H9 (cell line): Measurements from ENCODE around the gene XPA. TPM values are rescaled to one million over a fixed set of nuclear protein-coding genes. Genes with fewer than 3 reads are reported as not detected.

ENCODE experiments used
- DNase-seq: peaks from one replicate; pipeline ENCODE4 v3.0.0-alpha.2; 2017
- H2AFZ ChIP-seq: one replicate; pipeline ENCODE4 v1.6.1; 2013; ENCODE audit warnings: mild to moderate bottlenecking, low read length, control low read depth, moderate library complexity
- H2AK5ac ChIP-seq: 2 replicates; pipeline ENCODE4 v1.6.1; 2013; ENCODE audit warnings: low read length, control low read depth, mixed read lengths; ENCODE audit not compliant: insufficient read length
- H2BK120ac ChIP-seq: one replicate; pipeline ENCODE4 v1.6.1; 2013; ENCODE audit warnings: low read depth, mild to moderate bottlenecking, low read length, control low read depth, inconsistent platforms; ENCODE audit not compliant: poor library complexity, severe bottlenecking
- H2BK12ac ChIP-seq: 2 replicates; pipeline ENCODE4 v1.6.1; 2013; ENCODE audit warnings: low read length, control low read depth, mixed read lengths, low read depth; ENCODE audit not compliant: insufficient read length
- H2BK15ac ChIP-seq: 2 replicates; pipeline ENCODE4 v1.6.1; 2013; ENCODE audit warnings: low read depth, low read length, control low read depth
- H2BK20ac ChIP-seq: one replicate; pipeline ENCODE4 v1.6.1; 2013; ENCODE audit warnings: low read depth, mild to moderate bottlenecking, low read length, control low read depth, inconsistent platforms; ENCODE audit not compliant: poor library complexity, severe bottlenecking
- H2BK5ac ChIP-seq: 2 replicates; pipeline ENCODE4 v1.6.1; 2013; ENCODE audit warnings: low read length, control low read depth, mixed read lengths; ENCODE audit not compliant: insufficient read length
- H3K14ac ChIP-seq: 2 replicates; pipeline ENCODE4 v1.6.1; 2013; ENCODE audit warnings: low read length, control low read depth; ENCODE audit not compliant: insufficient read depth
- H3K18ac ChIP-seq: 2 replicates; pipeline ENCODE4 v1.6.1; 2013; ENCODE audit warnings: low read depth, mild to moderate bottlenecking, mixed read lengths, low read length, control low read depth; ENCODE audit not compliant: insufficient read length
- H3K23ac ChIP-seq: 2 replicates; pipeline ENCODE4 v1.6.1; 2013; ENCODE audit warnings: low read length, control low read depth, mixed read lengths, low read depth; ENCODE audit not compliant: insufficient read length
- H3K23me2 ChIP-seq: 2 replicates; pipeline ENCODE4 v1.6.1; 2013; ENCODE audit warnings: low read depth, mild to moderate bottlenecking, mixed read lengths, low read length, control low read depth; ENCODE audit not compliant: insufficient read length, poor library complexity, severe bottlenecking
- H3K27ac ChIP-seq: 2 replicates; pipeline ENCODE4 v1.5.1; 2013; ENCODE audit warnings: low read length, control low read depth, mixed read lengths, low read depth; ENCODE audit not compliant: insufficient read length
- H3K27me3 ChIP-seq: 2 replicates; pipeline ENCODE4 v1.6.1; 2013; ENCODE audit warnings: low read length, control low read depth, inconsistent platforms; ENCODE audit not compliant: insufficient read depth
- H3K4ac ChIP-seq: 2 replicates; pipeline ENCODE4 v1.6.1; 2013; ENCODE audit warnings: low read depth, mild to moderate bottlenecking, control low read depth, inconsistent platforms, low read length, moderate library complexity
- H3K4me1 ChIP-seq: 2 replicates; pipeline ENCODE4 v1.6.1; 2013; ENCODE audit warnings: low read length, control low read depth, inconsistent platforms; ENCODE audit not compliant: insufficient read depth
- H3K4me2 ChIP-seq: 2 replicates; pipeline ENCODE4 v1.6.1; 2013; ENCODE audit warnings: low read length, control low read depth, mixed read lengths; ENCODE audit not compliant: insufficient read length, insufficient read depth
- H3K56ac ChIP-seq: 2 replicates; pipeline ENCODE4 v1.6.1; 2013; ENCODE audit warnings: low read depth, mild to moderate bottlenecking, mixed read lengths, low read length, control low read depth; ENCODE audit not compliant: insufficient read length
- H3K79me1 ChIP-seq: 2 replicates; pipeline ENCODE4 v1.6.1; 2013; ENCODE audit warnings: low read depth, mild to moderate bottlenecking, moderate library complexity, low read length, control low read depth, inconsistent platforms; ENCODE audit not compliant: insufficient read depth, poor library complexity, severe bottlenecking
- H3K79me2 ChIP-seq: 2 replicates; pipeline ENCODE4 v1.6.1; 2013; ENCODE audit warnings: low read length, control low read depth, inconsistent platforms; ENCODE audit not compliant: insufficient read depth
- H3K9ac ChIP-seq: 2 replicates; pipeline ENCODE4 v1.6.1; 2013; ENCODE audit warnings: low read length, control low read depth, mixed read lengths; ENCODE audit not compliant: insufficient read length; ENCODE audit errors: extremely low read depth
- H3K9me3 ChIP-seq: one replicate; pipeline ENCODE4 v1.6.1; 2013; ENCODE audit warnings: low read depth, low read length, inconsistent platforms; ENCODE audit not compliant: control insufficient read depth
- H3T11ph ChIP-seq: one replicate; pipeline ENCODE4 v1.6.1; 2013; ENCODE audit warnings: mild to moderate bottlenecking, low read length, control low read depth, inconsistent platforms
- H4K20me1 ChIP-seq: one replicate; pipeline ENCODE4 v1.6.1; 2013; ENCODE audit not compliant: control insufficient read depth, insufficient read length, insufficient read depth
- H4K5ac ChIP-seq: 2 replicates; pipeline ENCODE4 v1.6.1; 2013; ENCODE audit warnings: low read depth, mild to moderate bottlenecking, mixed read lengths, low read length, control low read depth; ENCODE audit not compliant: insufficient read length
- H4K8ac ChIP-seq: replicated peaks from 2 replicates; pipeline ENCODE4 v1.6.1; 2013; ENCODE audit warnings: low read length, control low read depth, mixed read lengths, low read depth; ENCODE audit not compliant: insufficient read length
- H4K91ac ChIP-seq: 2 replicates; pipeline ENCODE4 v1.6.1; 2013; ENCODE audit warnings: low read depth, mild to moderate bottlenecking, moderate library complexity, mixed read lengths, low read length, control low read depth; ENCODE audit not compliant: insufficient read length
- H3K27ac Mint-ChIP-seq, 3 experiments: 2 replicates in 2 of 3; 3 replicates in 1 of 3; pipeline ENCODE4 v1.8.0; 2020 to 2021; ENCODE audit warnings: mixed read lengths in 3 of 3, mild to moderate bottlenecking in 1 of 3, moderate library complexity in 1 of 3
- H3K27me3 Mint-ChIP-seq: 2 replicates; pipeline ENCODE4 v1.8.0; 2021; ENCODE audit warnings: low read depth, mild to moderate bottlenecking, moderate library complexity, mixed read lengths
- H3K36me3 Mint-ChIP-seq, 3 experiments: 2 replicates in 2 of 3; 3 replicates in 1 of 3; pipeline ENCODE4 v1.8.0; 2020 to 2021; ENCODE audit warnings: low read depth in 3 of 3, mixed read lengths in 3 of 3; ENCODE audit not compliant: insufficient read depth in 1 of 3
- H3K4me1 Mint-ChIP-seq, 2 experiments: 2 replicates each; pipeline ENCODE4 v1.8.0; 2020; ENCODE audit warnings: mixed read lengths in 2 of 2
- H3K4me3 Mint-ChIP-seq, 2 experiments: 2 replicates in 1 of 2; 3 replicates in 1 of 2; pipeline ENCODE4 v1.8.0; 2020 to 2021; ENCODE audit warnings: mild to moderate bottlenecking in 2 of 2, mixed read lengths in 2 of 2, moderate library complexity in 1 of 2
- H3K9me3 Mint-ChIP-seq, 2 experiments: 2 replicates in 1 of 2; 3 replicates in 1 of 2; pipeline ENCODE4 v1.8.0; 2020; ENCODE audit warnings: mild to moderate bottlenecking in 2 of 2, mixed read lengths in 2 of 2, moderate library complexity in 1 of 2
- WGBS: extraction: QIAGEN DNeasy Blood & Tissue Kit; methylation state at CpG from one replicate; pipeline ENCODE4 v1.1.7; 2013; ENCODE audit warnings: missing lambda C conversion rate, low lambda C conversion rate, mixed read lengths; ENCODE audit not compliant: insufficient read length; ENCODE audit errors: extremely low coverage; 5-methylcytosine and 5-hydroxymethylcytosine counted together
- total RNA-seq: library from RNA; stranded (reverse); gene quantifications from 2 replicates; pipeline ENCODE4 v1.2.1, GENCODE V29; 2021
- TF ChIP-seq, protein P1 (sequence below): fragments of 200-600 bp; sonication (generic); conservative IDR thresholded peaks from 3 replicates; pipeline ENCODE4 v1.8.0; 2021; ENCODE audit warnings: antibody characterized with exemption, mild to moderate bottlenecking

The XPA gene
- total RNA-seq, 1 experiment from 2014 or later: 6.6 TPM

DNA sequence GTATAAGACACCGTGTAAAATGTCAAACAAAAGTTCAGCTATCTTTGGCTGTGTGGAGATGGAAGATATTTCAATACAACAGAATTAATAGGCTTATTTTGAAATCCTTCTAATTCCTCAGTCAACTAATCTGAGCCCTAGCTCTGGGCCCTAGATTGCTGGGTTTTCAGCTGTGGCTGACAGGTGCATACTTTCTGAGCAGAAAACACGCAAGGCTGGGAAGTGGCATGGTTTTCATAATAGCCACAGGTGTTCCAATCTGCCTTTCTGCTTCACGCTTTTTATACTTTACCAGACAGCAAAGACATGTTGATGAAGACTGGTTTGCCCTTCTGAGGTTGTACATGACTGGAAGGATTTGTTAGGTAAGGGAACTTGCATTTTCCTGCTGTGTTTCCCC lies 20.7 kb upstream of the XPA start:
- no peak overlapping the region for H3K23ac ChIP-seq
- H2BK20ac ChIP-seq: no peak overlapping the region
- H3K27ac Mint-ChIP-seq: no peak overlapping the region
- TF ChIP-seq, protein P1, sequence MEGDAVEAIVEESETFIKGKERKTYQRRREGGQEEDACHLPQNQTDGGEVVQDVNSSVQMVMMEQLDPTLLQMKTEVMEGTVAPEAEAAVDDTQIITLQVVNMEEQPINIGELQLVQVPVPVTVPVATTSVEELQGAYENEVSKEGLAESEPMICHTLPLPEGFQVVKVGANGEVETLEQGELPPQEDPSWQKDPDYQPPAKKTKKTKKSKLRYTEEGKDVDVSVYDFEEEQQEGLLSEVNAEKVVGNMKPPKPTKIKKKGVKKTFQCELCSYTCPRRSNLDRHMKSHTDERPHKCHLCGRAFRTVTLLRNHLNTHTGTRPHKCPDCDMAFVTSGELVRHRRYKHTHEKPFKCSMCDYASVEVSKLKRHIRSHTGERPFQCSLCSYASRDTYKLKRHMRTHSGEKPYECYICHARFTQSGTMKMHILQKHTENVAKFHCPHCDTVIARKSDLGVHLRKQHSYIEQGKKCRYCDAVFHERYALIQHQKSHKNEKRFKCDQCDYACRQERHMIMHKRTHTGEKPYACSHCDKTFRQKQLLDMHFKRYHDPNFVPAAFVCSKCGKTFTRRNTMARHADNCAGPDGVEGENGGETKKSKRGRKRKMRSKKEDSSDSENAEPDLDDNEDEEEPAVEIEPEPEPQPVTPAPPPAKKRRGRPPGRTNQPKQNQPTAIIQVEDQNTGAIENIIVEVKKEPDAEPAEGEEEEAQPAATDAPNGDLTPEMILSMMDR: no peak
- no peak overlapping the region for H4K91ac ChIP-seq
- H3K4me1 ChIP-seq: no peaks in the 10 kb centered on the region
- H3K18ac ChIP-seq: no peak overlapping the region
- H3K79me1 ChIP-seq: no peaks in the 10 kb centered on the region
- H3K27me3 Mint-ChIP-seq: peaks cover 29% of the 10 kb centered on the region
- no peak overlapping the region for H2BK120ac ChIP-seq
- H2BK15ac ChIP-seq: no peak overlapping the region
- H2AFZ ChIP-seq: no peak overlapping the region
- peaks cover 0 to 4% of the 10 kb centered on the region in 2 experiments; a peak in 3 of 5 replicates for H3K9me3 Mint-ChIP-seq
- peaks cover 4 to 8% of the 10 kb centered on the region in 2 experiments; a peak in 3 of 4 replicates for H3K4me1 Mint-ChIP-seq
- no peak overlapping the region for H2BK5ac ChIP-seq
- no peak for DNase-seq
- 0 out of 7 replicates have a peak, but pooled peaks cover 0 to 3% (median 0%) of the 10 kb centered on the region in 3 experiments for H3K36me3 Mint-ChIP-seq
- no CpG with 5 or more reads among the region's 3 CpGs for WGBS
- no peak overlapping the region for H3K56ac ChIP-seq
- H4K5ac ChIP-seq: no peak overlapping the region
- H4K20me1 ChIP-seq: no peaks in the 10 kb centered on the region
- no peak overlapping the region for H3K4me3 Mint-ChIP-seq
- no peak overlapping the region for H3T11ph ChIP-seq
- H3K23me2 ChIP-seq: no peaks in the 10 kb centered on the region
- no peaks in the 10 kb centered on the region for H3K79me2 ChIP-seq
- H4K8ac ChIP-seq: no peak overlapping the region
- H2BK12ac ChIP-seq: no peak overlapping the region
- no peak overlapping the region for H3K4ac ChIP-seq
- H3K4me2 ChIP-seq: no peak overlapping the region
- H2AK5ac ChIP-seq: no peak overlapping the region
- H3K9ac ChIP-seq: no peak overlapping the region
- H3K27ac ChIP-seq: no peak overlapping the region
- H3K14ac ChIP-seq: no peak overlapping the region
- H3K27me3 ChIP-seq: no peaks in the 10 kb centered on the region
- peaks cover 5% of the 10 kb centered on the region for H3K9me3 ChIP-seq
